Measurements from ENCODE around the gene SOD3.

Gene SOD3

GRCh38 chr4:24775750-24776149 lies 19.6 kb upstream of the SOD3 start:
- no peak for DNase-seq

- DNase-seq = no peak
Measured at GRCh38 chr4:24777536-24778463, 17.6 kb upstream of the SOD3 start.

- DNase-seq = no peak
Measured at GRCh38 chr4:24778464-24779225, 16.7 kb upstream of the SOD3 start.

- DNase-seq = no peak
Measured at GRCh38 chr4:24780936-24781495, 14.4 kb upstream of the SOD3 start.

GRCh38 chr4:24781999-24782745 lies 13.2 kb upstream of the SOD3 start:
- no peak for DNase-seq

- no peak for DNase-seq
Measured at GRCh38 chr4:24783506-24783905, 11.9 kb upstream of the SOD3 start.

- DNase-seq = no peak
Measured at GRCh38 chr4:24791043-24791442, 4.3 kb upstream of the SOD3 start.

- no peak for DNase-seq
Measured at GRCh38 chr4:24792552-24792951, 2.8 kb upstream of the SOD3 start.

- DNase-seq = no peak
Measured at GRCh38 chr4:24793219-24794005, 2.0 kb upstream of the SOD3 start.

- no peak for DNase-seq
Measured at GRCh38 chr4:24794051-24794450, 1.3 kb upstream of the SOD3 start.

GRCh38 chr4:24794480-24794879 lies 893 bp upstream of the SOD3 start:
- DNase-seq = no peak

- no peak for DNase-seq
Measured at GRCh38 chr4:24795666-24796381, 451 bp downstream of the SOD3 start.

GRCh38 chr4:24796620-24797019 lies 1.2 kb downstream of the SOD3 start:
- no peak for DNase-seq

GRCh38 chr4:24798036-24798610 lies 2.8 kb downstream of the SOD3 start:
- DNase-seq = no peak

- DNase-seq = no peak
Measured at GRCh38 chr4:24799196-24799543, 3.8 kb downstream of the SOD3 start.

GRCh38 chr4:24799544-24800324 lies 4.4 kb downstream of the SOD3 start:
- no peak for DNase-seq

- no peak for DNase-seq
Measured at GRCh38 chr4:24800325-24800895, 5.0 kb downstream of the SOD3 start.

GRCh38 chr4:24801136-24801855 lies 5.9 kb downstream of the SOD3 start:
- no peak for DNase-seq

GRCh38 chr4:24802648-24803047 lies 7.3 kb downstream of the SOD3 start:
- no peak for DNase-seq

Measured in CD4-positive, alpha-beta T cell treated with Interleukin-4 for 4 hours (primary cell).